HepG2 (cell line): ENCODE results near the gene SYVN1. TPM values are rescaled to one million over a fixed set of nuclear protein-coding genes. Genes with fewer than 3 reads are reported as not detected.

Experiments used
- ARHGAP35 ChIP-seq: sonication (generic); formaldehyde crosslinking; IDR thresholded peaks from 2 replicates; pipeline ENCODE4 v1.9.0; 2022; ENCODE audit warnings: mild to moderate bottlenecking, inconsistent platforms, moderate library complexity, missing genetic modification reagents, borderline replicate concordance
- BATF2 ChIP-seq: sonication (generic); formaldehyde crosslinking; IDR thresholded peaks from 2 replicates; pipeline ENCODE4 v1.8.0; 2022; ENCODE audit warnings: mild to moderate bottlenecking, missing genetic modification reagents, moderate library complexity
- E2F2 ChIP-seq: sonication (generic); formaldehyde crosslinking; IDR thresholded peaks from 2 replicates; pipeline ENCODE4 v1.4.0; 2020; ENCODE audit warnings: missing genetic modification reagents, borderline replicate concordance
- GLMP ChIP-seq: sonication (generic); formaldehyde crosslinking; IDR thresholded peaks from 2 replicates; pipeline ENCODE4 v1.9.0; 2021; ENCODE audit warnings: missing genetic modification reagents, mild to moderate bottlenecking, borderline replicate concordance
- MIER3 ChIP-seq: IDR thresholded peaks from 2 replicates; pipeline ENCODE4 v1.6.1; 2016; ENCODE audit warnings: missing compliant biosample characterization, borderline replicate concordance
- ZNF256 ChIP-seq: sonication (generic); formaldehyde crosslinking; conservative IDR thresholded peaks from 2 replicates; pipeline ENCODE4 v1.4.0; 2020; ENCODE audit warnings: missing genetic modification reagents
- ZNF382 ChIP-seq: sonication (generic); formaldehyde crosslinking; IDR thresholded peaks from 2 replicates; pipeline ENCODE4 v1.5.0; 2020; ENCODE audit warnings: missing genetic modification reagents, mild to moderate bottlenecking, borderline replicate concordance
- ZNF484 ChIP-seq: sonication (generic); formaldehyde crosslinking; IDR thresholded peaks from 2 replicates; pipeline ENCODE4 v1.5.1; 2020; ENCODE audit warnings: mild to moderate bottlenecking, low read depth, missing genetic modification reagents, borderline replicate concordance
- ZNF513 ChIP-seq: sonication (generic); formaldehyde crosslinking; conservative IDR thresholded peaks from 2 replicates; pipeline ENCODE4 v1.5.0; 2020; ENCODE audit warnings: missing genetic modification reagents
- polyA plus RNA-seq, 8 experiments: library from polyadenylated mRNA; depleted of rRNA in 3 of 8; stranded (reverse) in 7 of 8; unstranded in 1 of 8; fragments of >200 nt; fragmentation: Illumina TruSeq in 4 of 8; extraction: Trizol in 4 of 8; gene quantifications; 2 replicates each; pipeline versions ENCODE4 v1.2.1 to v1.2.3, GENCODE V29; 2011 to 2016; ENCODE audit warnings: low read depth in 4 of 8, missing spikeins in 1 of 8, mixed read lengths in 1 of 8; ENCODE audit not compliant: insufficient read depth in 1 of 8
- total RNA-seq, 5 experiments: library from RNA; depleted of rRNA; stranded (reverse); fragments of >200 nt; fragmentation: Illumina TruSeq; extraction: Trizol; gene quantifications; 2 replicates each; pipeline ENCODE4 v1.2.3, GENCODE V29; 2016; ENCODE audit warnings: low read depth in 1 of 5
- TF ChIP-seq, protein P1 (sequence below): fragments of 450-650 bp; IDR thresholded peaks from 2 replicates; pipeline ENCODE4 v1.6.1; 2017
- TF ChIP-seq, protein P2 (sequence below): sonication (generic); formaldehyde crosslinking; IDR thresholded peaks from 2 replicates; pipeline ENCODE4 v1.5.1; 2020; ENCODE audit warnings: missing genetic modification reagents, mild to moderate bottlenecking, borderline replicate concordance
- TF ChIP-seq, protein P3 (sequence below): sonication (generic); formaldehyde crosslinking; IDR thresholded peaks from 2 replicates; pipeline ENCODE4 v1.8.0; 2022; ENCODE audit warnings: mild to moderate bottlenecking, missing genetic modification reagents, moderate library complexity
- TF ChIP-seq, protein P4 (sequence below): sonication (generic); formaldehyde crosslinking; IDR thresholded peaks from 2 replicates; pipeline ENCODE4 v1.4.0; 2020; ENCODE audit warnings: mild to moderate bottlenecking, missing genetic modification reagents, borderline replicate concordance

The SYVN1 gene
- total and polyA plus RNA-seq, 2 of the 13 experiments (the other 11 are each of a cell fraction or from before 2014, with no cell fraction given), result 10.3 to 22.5 TPM

DNA sequence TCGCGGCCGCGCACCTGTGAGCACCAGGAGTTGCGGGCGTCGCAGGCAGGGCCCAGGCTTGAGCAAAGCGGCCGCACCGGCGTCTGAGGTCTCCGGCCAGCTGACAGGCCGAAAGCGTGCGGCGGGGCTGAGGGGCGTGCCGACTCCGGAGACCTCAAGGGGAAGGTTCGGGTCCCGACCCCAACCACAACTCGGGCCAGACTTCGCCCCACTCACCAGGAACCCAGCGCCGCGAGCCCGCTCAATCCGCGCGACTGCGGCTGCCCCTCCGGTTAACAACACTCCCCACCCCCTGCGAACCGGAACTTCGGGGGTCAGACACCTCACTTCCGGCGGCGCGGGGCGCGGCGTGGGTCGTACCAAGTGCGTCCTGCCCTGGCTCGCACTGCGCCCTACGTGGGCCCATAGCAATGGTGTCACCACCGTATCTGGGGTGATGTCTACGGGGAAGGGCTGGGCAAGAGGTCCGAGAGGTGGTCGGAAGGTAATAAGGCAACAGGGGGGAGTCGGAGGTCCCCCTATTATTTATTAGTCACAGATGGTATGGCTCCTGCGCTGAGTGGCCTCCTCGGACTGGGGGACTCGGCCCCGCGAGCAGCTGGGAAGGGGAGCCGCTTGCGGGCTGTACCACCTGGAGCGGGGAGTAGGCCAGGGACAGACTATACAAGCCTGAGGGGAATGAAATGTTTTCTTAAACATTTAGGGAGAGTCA lies at the start of gene SYVN1 (continued):
- no peak for TF ChIP-seq GLMP
- no peak for TF ChIP-seq ZNF513
- no peak for TF ChIP-seq ZNF484
- peak; percentile 16; the same call in 1 of the 2 replicates for TF ChIP-seq MIER3 (CRISPR knock-in tag)
- TF ChIP-seq, protein P1, sequence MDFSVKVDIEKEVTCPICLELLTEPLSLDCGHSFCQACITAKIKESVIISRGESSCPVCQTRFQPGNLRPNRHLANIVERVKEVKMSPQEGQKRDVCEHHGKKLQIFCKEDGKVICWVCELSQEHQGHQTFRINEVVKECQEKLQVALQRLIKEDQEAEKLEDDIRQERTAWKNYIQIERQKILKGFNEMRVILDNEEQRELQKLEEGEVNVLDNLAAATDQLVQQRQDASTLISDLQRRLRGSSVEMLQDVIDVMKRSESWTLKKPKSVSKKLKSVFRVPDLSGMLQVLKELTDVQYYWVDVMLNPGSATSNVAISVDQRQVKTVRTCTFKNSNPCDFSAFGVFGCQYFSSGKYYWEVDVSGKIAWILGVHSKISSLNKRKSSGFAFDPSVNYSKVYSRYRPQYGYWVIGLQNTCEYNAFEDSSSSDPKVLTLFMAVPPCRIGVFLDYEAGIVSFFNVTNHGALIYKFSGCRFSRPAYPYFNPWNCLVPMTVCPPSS, result no peak
- peak; percentile 64; the same call in 1 of the 2 replicates for TF ChIP-seq E2F2 (CRISPR knock-in tag)
- 0 out of 2 replicates have a peak, but pooled peaks have one; percentile 36 for TF ChIP-seq BATF2 (CRISPR knock-in tag)
- no peak; the same call in 1 of the 2 replicates for TF ChIP-seq ZNF256 (CRISPR knock-in tag)
- TF ChIP-seq, protein P2, sequence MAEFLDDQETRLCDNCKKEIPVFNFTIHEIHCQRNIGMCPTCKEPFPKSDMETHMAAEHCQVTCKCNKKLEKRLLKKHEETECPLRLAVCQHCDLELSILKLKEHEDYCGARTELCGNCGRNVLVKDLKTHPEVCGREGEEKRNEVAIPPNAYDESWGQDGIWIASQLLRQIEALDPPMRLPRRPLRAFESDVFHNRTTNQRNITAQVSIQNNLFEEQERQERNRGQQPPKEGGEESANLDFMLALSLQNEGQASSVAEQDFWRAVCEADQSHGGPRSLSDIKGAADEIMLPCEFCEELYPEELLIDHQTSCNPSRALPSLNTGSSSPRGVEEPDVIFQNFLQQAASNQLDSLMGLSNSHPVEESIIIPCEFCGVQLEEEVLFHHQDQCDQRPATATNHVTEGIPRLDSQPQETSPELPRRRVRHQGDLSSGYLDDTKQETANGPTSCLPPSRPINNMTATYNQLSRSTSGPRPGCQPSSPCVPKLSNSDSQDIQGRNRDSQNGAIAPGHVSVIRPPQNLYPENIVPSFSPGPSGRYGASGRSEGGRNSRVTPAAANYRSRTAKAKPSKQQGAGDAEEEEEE (CRISPR knock-in tag), result no peak
- TF ChIP-seq, protein P3, sequence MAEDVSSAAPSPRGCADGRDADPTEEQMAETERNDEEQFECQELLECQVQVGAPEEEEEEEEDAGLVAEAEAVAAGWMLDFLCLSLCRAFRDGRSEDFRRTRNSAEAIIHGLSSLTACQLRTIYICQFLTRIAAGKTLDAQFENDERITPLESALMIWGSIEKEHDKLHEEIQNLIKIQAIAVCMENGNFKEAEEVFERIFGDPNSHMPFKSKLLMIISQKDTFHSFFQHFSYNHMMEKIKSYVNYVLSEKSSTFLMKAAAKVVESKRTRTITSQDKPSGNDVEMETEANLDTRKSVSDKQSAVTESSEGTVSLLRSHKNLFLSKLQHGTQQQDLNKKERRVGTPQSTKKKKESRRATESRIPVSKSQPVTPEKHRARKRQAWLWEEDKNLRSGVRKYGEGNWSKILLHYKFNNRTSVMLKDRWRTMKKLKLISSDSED, result no peak
- peak; percentile 73; the same call in 1 of the 2 replicates for TF ChIP-seq ARHGAP35 (CRISPR knock-in tag)
- TF ChIP-seq, protein P4, sequence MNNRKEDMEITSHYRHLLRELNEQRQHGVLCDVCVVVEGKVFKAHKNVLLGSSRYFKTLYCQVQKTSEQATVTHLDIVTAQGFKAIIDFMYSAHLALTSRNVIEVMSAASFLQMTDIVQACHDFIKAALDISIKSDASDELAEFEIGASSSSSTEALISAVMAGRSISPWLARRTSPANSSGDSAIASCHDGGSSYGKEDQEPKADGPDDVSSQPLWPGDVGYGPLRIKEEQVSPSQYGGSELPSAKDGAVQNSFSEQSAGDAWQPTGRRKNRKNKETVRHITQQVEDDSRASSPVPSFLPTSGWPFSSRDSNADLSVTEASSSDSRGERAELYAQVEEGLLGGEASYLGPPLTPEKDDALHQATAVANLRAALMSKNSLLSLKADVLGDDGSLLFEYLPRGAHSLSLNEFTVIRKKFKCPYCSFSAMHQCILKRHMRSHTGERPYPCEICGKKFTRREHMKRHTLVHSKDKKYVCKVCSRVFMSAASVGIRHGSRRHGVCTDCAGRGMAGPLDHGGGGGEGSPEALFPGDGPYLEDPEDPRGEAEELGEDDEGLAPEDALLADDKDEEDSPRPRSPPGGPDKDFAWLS (CRISPR knock-in tag), result no peak
- TF ChIP-seq ZNF382, result no peak
